Activated naive CD4-positive, alpha-beta T cell treated with anti-CD3 and anti-CD28 coated beads, Interleukin-2, amount 10 ng/mL, durations not matched to agents 7 days and 5 days (primary cell): ENCODE results near the gene POLR3B.

Experiments used
- CTCF ChIA-PET: fragments of 350-600 bp; sonication (Branson Sonifier 250); formaldehyde crosslinking; loops from one replicate; lab custom pipeline; 2021; ENCODE audit warnings: antibody characterized with exemption; lab: Charles Lee
- DNase-seq: peaks from one replicate; pipeline ENCODE4 v3.0.0-alpha.2; 2020
- H3K27ac Mint-ChIP-seq: one replicate; pipeline ENCODE4 v1.8.0; 2021; ENCODE audit warnings: mild to moderate bottlenecking, moderate library complexity, mixed read lengths
- H3K27me3 Mint-ChIP-seq: one replicate; pipeline ENCODE4 v1.8.0; 2021; ENCODE audit warnings: mild to moderate bottlenecking, mixed read lengths
- H3K36me3 Mint-ChIP-seq: one replicate; pipeline ENCODE4 v1.8.0; 2021; ENCODE audit warnings: mixed read lengths
- H3K4me1 Mint-ChIP-seq: one replicate; pipeline ENCODE4 v1.8.0; 2021; ENCODE audit warnings: mixed read lengths
- H3K4me3 Mint-ChIP-seq: one replicate; pipeline ENCODE4 v1.8.0; 2021; ENCODE audit warnings: mild to moderate bottlenecking, moderate library complexity, mixed read lengths
- H3K9me3 Mint-ChIP-seq: one replicate; pipeline ENCODE4 v1.8.0; 2021; ENCODE audit warnings: mixed read lengths

The POLR3B gene

GRCh38 chr12:106527356-106527755 lies 169.8 kb downstream of the POLR3B start:
- H3K9me3 Mint-ChIP-seq = no peaks in the 10 kb centered on the region

GRCh38 chr12:106541201-106541600 lies 183.7 kb downstream of the POLR3B start:
- Mint-ChIP-seq H3K27me3 (no peaks in the 10 kb centered on the region), H3K4me3 (no peak overlapping the region), H3K27ac (no peak overlapping the region), H3K36me3 (no peaks in the 10 kb centered on the region), H3K9me3 (no peaks in the 10 kb centered on the region), H3K4me1 (no peaks in the 10 kb centered on the region)
- CTCF ChIA-PET = no interaction called here
- no peak for DNase-seq

More at GRCh38 chr12:106527356-106527755, 169.8 kb downstream of the POLR3B start:
- Mint-ChIP-seq H3K4me3 (no peak overlapping the region), H3K27ac (no peak overlapping the region), H3K27me3 (peaks cover 18% of the 10 kb centered on the region), H3K36me3 (no peaks in the 10 kb centered on the region), H3K4me1 (no peaks in the 10 kb centered on the region)
- CTCF ChIA-PET = no interaction called here
- DNase-seq = no peak

- CTCF ChIA-PET = interaction anchor here (1.8 kb wide), 1 partner anchor 105 kb away, joined by 3 read pairs; no protein-coding TSS in a partner anchor
- H3K4me1 Mint-ChIP-seq = no peaks in the 10 kb centered on the region
These were observed 193.9 kb downstream of the POLR3B start for GRCh38 chr12:106551410-106551809.

GRCh38 chr12:106552228-106552627 lies 194.7 kb downstream of the POLR3B start:
- Mint-ChIP-seq H3K4me1 (no peaks in the 10 kb centered on the region), H3K4me3 (no peak overlapping the region), H3K27me3 (peaks cover 4% of the 10 kb centered on the region)

More at GRCh38 chr12:106551410-106551809, 193.9 kb downstream of the POLR3B start:
- no peak overlapping the region for H3K4me3 Mint-ChIP-seq
- peaks cover 4% of the 10 kb centered on the region for H3K27me3 Mint-ChIP-seq
- no peaks in the 10 kb centered on the region for H3K36me3 Mint-ChIP-seq
- no peak for DNase-seq
- H3K27ac Mint-ChIP-seq = no peak overlapping the region
- H3K9me3 Mint-ChIP-seq = peaks cover 13% of the 10 kb centered on the region

More at GRCh38 chr12:106552228-106552627, 194.7 kb downstream of the POLR3B start:
- no peak overlapping the region for H3K27ac Mint-ChIP-seq
- CTCF ChIA-PET = interaction anchor here (1.8 kb wide), 1 partner anchor 106 kb away, joined by 3 read pairs; no protein-coding TSS in a partner anchor
- H3K9me3 Mint-ChIP-seq = peaks cover 13% of the 10 kb centered on the region
- no peak for DNase-seq
- H3K36me3 Mint-ChIP-seq = no peaks in the 10 kb centered on the region
